ENCODE results near the gene SLC4A1. TPM values are rescaled to one million over a fixed set of nuclear protein-coding genes. Genes with fewer than 3 reads are reported as not detected.

SLC4A1 gene
- total and polyA plus RNA-seq, 2 of the 13 experiments (the other 11 are each of a cell fraction or from before 2014, with no cell fraction given), result not detected

DNA sequence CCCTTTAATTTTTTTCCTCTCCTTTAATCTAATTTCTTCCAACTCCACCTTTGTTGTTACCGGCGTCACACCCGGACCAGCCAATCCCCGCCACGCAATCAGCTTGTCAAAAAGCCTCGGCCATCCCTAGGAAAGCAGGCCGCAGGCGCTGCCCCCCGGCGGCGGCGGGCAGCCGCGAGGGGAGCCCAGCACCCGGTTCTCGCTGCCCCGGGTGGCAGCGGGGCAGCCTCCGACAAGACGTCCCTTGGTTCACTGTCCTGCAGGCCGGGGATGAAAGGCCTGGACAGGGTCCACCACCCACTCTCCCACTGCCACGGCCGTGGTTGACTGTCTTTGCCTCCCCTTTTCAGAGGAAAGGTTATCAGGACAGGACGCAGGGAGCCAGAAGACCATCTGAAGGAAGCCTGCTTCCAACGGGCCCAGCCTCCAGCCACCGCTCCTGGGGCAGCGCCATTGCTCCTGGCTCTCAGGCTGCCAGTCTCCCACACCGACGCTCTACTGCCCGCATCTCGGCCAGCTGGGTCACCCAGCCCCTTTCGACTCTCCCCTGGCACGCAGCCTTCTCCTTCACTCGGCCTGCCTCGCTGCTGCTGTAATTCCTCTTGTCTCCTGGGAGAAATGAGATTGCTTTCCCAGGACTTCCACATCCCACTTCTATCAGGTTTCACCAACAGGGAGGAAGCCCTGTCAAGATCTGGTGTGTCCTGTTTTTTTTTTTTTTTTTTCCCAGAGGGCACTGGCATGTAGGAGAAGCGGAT lies 45.6 kb downstream of the SLC4A1 start (continued):
- TF ChIP-seq YEATS4 (CRISPR knock-in tag; IDR thresholded peaks at IDR 0.05; ENCODE audit: borderline replicate concordance), result peak; percentile 79
- no peak for TF ChIP-seq ATF7-NPFF (CRISPR knock-in tag; IDR thresholded peaks at IDR 0.05; ENCODE audit: low read depth)
- TF ChIP-seq DR1 (CRISPR knock-in tag; IDR thresholded peaks at IDR 0.05), result 0 out of 2 replicates have a peak, but pooled peaks have one; percentile 49
- TF ChIP-seq RAD21 (CRISPR knock-in tag; IDR thresholded peaks at IDR 0.05), result peak; percentile 21; the same call in 1 of the 2 replicates
- peak; percentile 66; the same call in 1 of the 2 replicates for TF ChIP-seq EEA1 (CRISPR knock-in tag; IDR thresholded peaks at IDR 0.05; ENCODE audit: borderline replicate concordance)
- TF ChIP-seq, protein P1, sequence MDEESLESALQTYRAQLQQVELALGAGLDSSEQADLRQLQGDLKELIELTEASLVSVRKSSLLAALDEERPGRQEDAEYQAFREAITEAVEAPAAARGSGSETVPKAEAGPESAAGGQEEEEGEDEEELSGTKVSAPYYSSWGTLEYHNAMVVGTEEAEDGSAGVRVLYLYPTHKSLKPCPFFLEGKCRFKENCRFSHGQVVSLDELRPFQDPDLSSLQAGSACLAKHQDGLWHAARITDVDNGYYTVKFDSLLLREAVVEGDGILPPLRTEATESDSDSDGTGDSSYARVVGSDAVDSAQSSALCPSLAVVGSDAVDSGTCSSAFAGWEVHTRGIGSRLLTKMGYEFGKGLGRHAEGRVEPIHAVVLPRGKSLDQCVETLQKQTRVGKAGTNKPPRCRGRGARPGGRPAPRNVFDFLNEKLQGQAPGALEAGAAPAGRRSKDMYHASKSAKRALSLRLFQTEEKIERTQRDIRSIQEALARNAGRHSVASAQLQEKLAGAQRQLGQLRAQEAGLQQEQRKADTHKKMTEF (CRISPR knock-in tag; IDR thresholded peaks at IDR 0.05), result 0 out of 2 replicates have a peak, but pooled peaks have one; percentile 33
- no peak for TF ChIP-seq RELA (CRISPR knock-in tag; IDR thresholded peaks at IDR 0.05)
- TF ChIP-seq HNRNPK (IDR thresholded peaks at IDR 0.05; ENCODE audit: low read depth, low read length, poor library complexity, severe bottlenecking), result peak; percentile 35
- TF ChIP-seq RBFOX2 (IDR thresholded peaks at IDR 0.05; ENCODE audit: low read depth, low read length), result peak; percentile 65
- TF ChIP-seq, protein P2, sequence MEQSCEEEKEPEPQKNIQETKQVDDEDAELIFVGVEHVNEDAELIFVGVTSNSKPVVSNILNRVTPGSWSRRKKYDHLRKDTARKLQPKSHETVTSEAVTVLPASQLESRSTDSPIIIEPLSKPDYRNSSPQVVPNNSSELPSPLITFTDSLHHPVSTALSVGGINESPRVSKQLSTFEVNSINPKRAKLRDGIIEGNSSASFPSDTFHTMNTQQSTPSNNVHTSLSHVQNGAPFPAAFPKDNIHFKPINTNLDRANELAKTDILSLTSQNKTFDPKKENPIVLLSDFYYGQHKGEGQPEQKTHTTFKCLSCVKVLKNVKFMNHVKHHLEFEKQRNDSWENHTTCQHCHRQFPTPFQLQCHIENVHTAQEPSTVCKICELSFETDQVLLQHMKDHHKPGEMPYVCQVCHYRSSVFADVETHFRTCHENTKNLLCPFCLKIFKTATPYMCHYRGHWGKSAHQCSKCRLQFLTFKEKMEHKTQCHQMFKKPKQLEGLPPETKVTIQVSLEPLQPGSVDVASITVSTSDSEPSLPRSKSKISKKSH (CRISPR knock-in tag; IDR thresholded peaks at IDR 0.05; ENCODE audit: borderline replicate concordance), result no peak
- peak; percentile 76 for TF ChIP-seq HNRNPLL (IDR thresholded peaks at IDR 0.05; ENCODE audit: low read depth, low read length, poor library complexity, severe bottlenecking)
- peak; percentile 65 for TF ChIP-seq RBM39 (IDR thresholded peaks at IDR 0.05; ENCODE audit: low read depth, low read length, poor library complexity, severe bottlenecking)
- no peak for TF ChIP-seq KLF6 (CRISPR knock-in tag; IDR thresholded peaks at IDR 0.05)
